Keratinocyte (primary cell): Measurements from ENCODE around the gene ARG1. TPM values are rescaled to one million over a fixed set of nuclear protein-coding genes. Genes with fewer than 3 reads are reported as not detected.

ENCODE experiments used
- DNase-seq: peaks from one replicate; pipeline ENCODE4 v3.0.0-alpha.2; 2011; ENCODE audit warnings: low read depth, missing footprints, low spot score
- FAIRE-seq: peaks from 2 replicates; lab custom pipeline; 2011; peaks lifted over from hg19 to GRCh38; lab: Jason Lieb, UNC
- H2AFZ ChIP-seq: 2 replicates; pipeline ENCODE4 v1.6.0; 2012; ENCODE audit warnings: low read length, control low read depth, inconsistent platforms; ENCODE audit not compliant: control insufficient read depth
- H3K27ac ChIP-seq: 2 replicates; pipeline ENCODE4 v1.5.1; 2011; ENCODE audit warnings: low read length; ENCODE audit not compliant: control insufficient read depth, insufficient read depth
- H3K27me3 ChIP-seq: 3 replicates; pipeline ENCODE4 v1.6.0; 2011; ENCODE audit warnings: low read length; ENCODE audit not compliant: control insufficient read depth, insufficient read depth; ENCODE audit errors: extremely low read depth
- H3K36me3 ChIP-seq, 2 experiments: 2 replicates in 1 of 2; 3 replicates in 1 of 2; pipeline ENCODE4 v1.5.1; 2011; ENCODE audit warnings: low read length in 2 of 2, mild to moderate bottlenecking in 1 of 2; ENCODE audit not compliant: control insufficient read depth in 2 of 2, insufficient read depth in 2 of 2; ENCODE audit errors: extremely low read depth in 1 of 2
- H3K4me1 ChIP-seq: 3 replicates; pipeline ENCODE4 v1.5.1; 2011; ENCODE audit warnings: low read length; ENCODE audit not compliant: control insufficient read depth, insufficient read depth; ENCODE audit errors: extremely low read depth
- H3K4me2 ChIP-seq: 3 replicates; pipeline ENCODE4 v1.6.0; 2011; ENCODE audit warnings: low read depth, low read length; ENCODE audit not compliant: control insufficient read depth, insufficient read depth; ENCODE audit errors: extremely low read depth
- H3K4me3 ChIP-seq, 3 experiments: fragments of 200-600 bp in 1 of 3; sonication (generic) in 1 of 3; 2 replicates in 2 of 3; 3 replicates in 1 of 3; pipeline ENCODE4 v1.5.1; 2011 to 2016; ENCODE audit warnings: low read length in 3 of 3, mild to moderate bottlenecking in 3 of 3, control low read depth in 2 of 3, inconsistent platforms in 1 of 3, low read depth in 1 of 3, mixed read lengths in 1 of 3, mixed run types in 1 of 3, moderate library complexity in 1 of 3; ENCODE audit not compliant: control insufficient read depth in 2 of 3, insufficient read depth in 2 of 3; ENCODE audit errors: extremely low read depth in 1 of 3
- H3K79me2 ChIP-seq: 2 replicates; pipeline ENCODE4 v1.6.0; 2012; ENCODE audit warnings: low read length; ENCODE audit not compliant: control insufficient read depth, insufficient read depth
- H3K9ac ChIP-seq: 3 replicates; pipeline ENCODE4 v1.6.0; 2011; ENCODE audit warnings: low read length; ENCODE audit not compliant: control insufficient read depth, insufficient read depth; ENCODE audit errors: extremely low read depth
- H3K9me1 ChIP-seq: 3 replicates; pipeline ENCODE4 v1.6.0; 2011; ENCODE audit warnings: low read length; ENCODE audit not compliant: control insufficient read depth, insufficient read depth; ENCODE audit errors: extremely low read depth
- H3K9me3 ChIP-seq: 2 replicates; pipeline ENCODE4 v1.5.1; 2012; ENCODE audit warnings: low read depth, low read length; ENCODE audit not compliant: control insufficient read depth
- H4K20me1 ChIP-seq: 3 replicates; pipeline ENCODE4 v1.6.0; 2011; ENCODE audit warnings: low read length; ENCODE audit not compliant: control insufficient read depth, insufficient read depth; ENCODE audit errors: extremely low read depth
- CTCF ChIP-seq, 3 experiments: IDR thresholded peaks in 1 of 3; conservative IDR thresholded peaks in 1 of 3; optimal IDR thresholded peaks in 1 of 3; 2 replicates in 2 of 3; 3 replicates in 1 of 3; pipeline versions ENCODE3 to v1.5.1; 2011; ENCODE audit warnings: low read length in 3 of 3, mild to moderate bottlenecking in 3 of 3, moderate library complexity in 2 of 3, control low read depth in 1 of 3, inconsistent platforms in 1 of 3; ENCODE audit not compliant: insufficient read depth in 2 of 3; ENCODE audit errors: extremely low read depth in 1 of 3
- EZH2 ChIP-seq: IDR thresholded peaks from one replicate; pipeline ENCODE4 v1.6.1; 2012; ENCODE audit warnings: inconsistent platforms, mild to moderate bottlenecking, low read length, moderate library complexity
- dilution Hi-C: fragments of 300-500 bp; cut with MboI; formaldehyde crosslinking; loops from one replicate; pipeline ENCODE4 v1.7.0; 2020; ENCODE audit warnings: low sequenced_read_pairs; ENCODE audit not compliant: extremely low pct_ligation_motif_present
- polyA plus RNA-seq, 5 experiments: library from polyadenylated mRNA; depleted of rRNA in 3 of 5; stranded (reverse) in 3 of 5; stranded (forward) in 1 of 5; unstranded in 1 of 5; fragments of >200 nt; gene quantifications; 1 replicate in 1 of 5; 2 replicates in 3 of 5; 3 replicates in 1 of 5; pipeline versions ENCODE4 v1.2.1 to v1.2.3, GENCODE V29; 2011 to 2012; ENCODE audit warnings: missing spikeins in 2 of 5, low read depth in 1 of 5, low replicate concordance in 1 of 5

Gene ARG1
- polyA plus RNA-seq, 1 donor (not counting 4 experiments of a cell fraction or from before 2014, with no cell fraction given): 0.13 TPM

- Histone ChIP-seq H3K9ac (peak within 1 kb of the TSS; percentile 90), H2AFZ (peak within 1 kb of the TSS; percentile 95), H3K4me2 (peak within 1 kb of the TSS; percentile 82), H3K27ac (peak within 1 kb of the TSS; percentile 82), H3K9me3 (no peaks in the 10 kb centered on the region), H4K20me1 (no peaks in the 10 kb centered on the region), H3K79me2 (peaks cover 12% of the 10 kb centered on the region), H3K4me1 (peaks cover 6% of the 10 kb centered on the region), H3K36me3 (peaks cover 0 to under 1% of the 10 kb centered on the region in 2 experiments), H3K9me1 (no peaks in the 10 kb centered on the region), H3K27me3 (no peaks in the 10 kb centered on the region), H3K4me3 (peak within 1 kb of the TSS; percentile 75 to 88 (median 83))
- dilution Hi-C loops: no loop called here
- peak; percentile 17 for FAIRE-seq
- TF ChIP-seq EZH2: no peak
- peak; percentile 99 to 100 (median 99) for TF ChIP-seq CTCF (optimal IDR thresholded peaks at IDR 0.05 in 1 of 3, IDR thresholded peaks at IDR 0.05 in 1 of 3, conservative IDR thresholded peaks at IDR 0.05 in 1 of 3; ENCODE audit: extremely low read depth in 1 of 3, insufficient read depth in 2 of 3, low read length in 3 of 3)
- peak; percentile 56 for DNase-seq
Observed at GRCh38 chr6:131627724-131628682, 55.0 kb downstream of the ARG1 start, which contains the start of gene MED23. Gene MED23 (minus strand): TSS chr6:131628242. CDS start chr6:131628049, 193 bp downstream.

GRCh38 chr6:131628726-131629125, 55.7 kb downstream of the ARG1 start:
- peaks cover 6% of the 10 kb centered on the region for H3K4me1 ChIP-seq
- peak overlapping the region; percentile 82 for H3K4me2 ChIP-seq
- DNase-seq (no peak), FAIRE-seq (no peak)
- H3K9me3 ChIP-seq: no peaks in the 10 kb centered on the region
- H3K4me3 ChIP-seq: peak overlapping the region in 1 of 3 experiments; percentile 55
- peak overlapping the region; percentile 95 for H2AFZ ChIP-seq
- dilution Hi-C loops: no loop called here
- no peak overlapping the region for H3K9ac ChIP-seq
- H3K79me2 ChIP-seq: peaks cover 12% of the 10 kb centered on the region
- H3K9me1 ChIP-seq: no peaks in the 10 kb centered on the region
- H3K27me3 ChIP-seq: no peaks in the 10 kb centered on the region
- no peaks in the 10 kb centered on the region for H4K20me1 ChIP-seq
- TF ChIP-seq EZH2 (no peak), CTCF (optimal IDR thresholded peaks at IDR 0.05 in 1 of 3, IDR thresholded peaks at IDR 0.05 in 1 of 3, conservative IDR thresholded peaks at IDR 0.05 in 1 of 3; ENCODE audit: extremely low read depth in 1 of 3, insufficient read depth in 2 of 3, low read length in 3 of 3) (no peak)
- H3K36me3 ChIP-seq: no peaks in the 10 kb centered on the region
- H3K27ac ChIP-seq: no peak overlapping the region
